ENCODE data around the gene RASSF1.

DNA sequence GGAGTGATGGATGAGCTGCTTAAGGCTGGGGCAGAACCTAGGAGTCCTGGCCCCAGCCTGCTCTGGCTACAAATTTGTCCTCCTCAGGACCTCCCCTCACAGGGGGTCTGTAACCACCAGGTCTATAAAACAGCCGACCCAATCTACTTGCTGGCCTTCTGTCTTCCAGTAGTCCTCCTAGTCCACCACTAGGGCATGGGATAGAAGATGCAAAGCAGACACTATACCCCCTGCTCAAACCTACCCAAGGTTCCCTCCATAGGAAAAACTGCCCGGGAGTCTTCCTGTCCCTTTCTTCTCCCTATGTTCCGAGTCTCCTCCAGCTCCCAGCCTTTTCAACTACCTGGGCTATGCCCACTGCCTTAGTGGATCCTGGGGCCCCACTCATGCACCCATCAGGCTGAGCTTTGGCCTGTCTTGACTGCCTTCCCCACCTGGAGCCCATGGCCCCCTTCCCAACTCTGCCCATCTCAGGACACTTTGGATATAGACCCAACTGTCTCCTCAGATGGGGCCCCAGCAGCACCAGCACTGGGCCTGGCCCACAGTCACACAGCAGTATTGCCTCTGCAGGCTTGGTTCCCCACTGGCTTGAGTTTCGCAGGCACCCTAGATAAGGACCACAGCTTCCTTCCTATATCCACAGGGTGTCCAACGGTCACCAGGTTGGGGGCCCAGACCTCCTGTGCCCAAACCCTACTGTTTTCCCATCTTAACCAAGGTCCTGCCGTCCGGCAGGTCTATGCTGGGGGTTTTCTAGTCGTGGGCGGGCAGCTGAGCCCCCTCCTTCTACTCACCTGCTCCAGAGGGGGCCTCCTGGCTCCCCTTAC lies 42.5 kb downstream of the RASSF1 start:
- TF ChIP-seq, protein P1, sequence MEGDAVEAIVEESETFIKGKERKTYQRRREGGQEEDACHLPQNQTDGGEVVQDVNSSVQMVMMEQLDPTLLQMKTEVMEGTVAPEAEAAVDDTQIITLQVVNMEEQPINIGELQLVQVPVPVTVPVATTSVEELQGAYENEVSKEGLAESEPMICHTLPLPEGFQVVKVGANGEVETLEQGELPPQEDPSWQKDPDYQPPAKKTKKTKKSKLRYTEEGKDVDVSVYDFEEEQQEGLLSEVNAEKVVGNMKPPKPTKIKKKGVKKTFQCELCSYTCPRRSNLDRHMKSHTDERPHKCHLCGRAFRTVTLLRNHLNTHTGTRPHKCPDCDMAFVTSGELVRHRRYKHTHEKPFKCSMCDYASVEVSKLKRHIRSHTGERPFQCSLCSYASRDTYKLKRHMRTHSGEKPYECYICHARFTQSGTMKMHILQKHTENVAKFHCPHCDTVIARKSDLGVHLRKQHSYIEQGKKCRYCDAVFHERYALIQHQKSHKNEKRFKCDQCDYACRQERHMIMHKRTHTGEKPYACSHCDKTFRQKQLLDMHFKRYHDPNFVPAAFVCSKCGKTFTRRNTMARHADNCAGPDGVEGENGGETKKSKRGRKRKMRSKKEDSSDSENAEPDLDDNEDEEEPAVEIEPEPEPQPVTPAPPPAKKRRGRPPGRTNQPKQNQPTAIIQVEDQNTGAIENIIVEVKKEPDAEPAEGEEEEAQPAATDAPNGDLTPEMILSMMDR (IDR thresholded peaks at IDR 0.05; ENCODE audit: low read length): no peak
- no peak for TF ChIP-seq EZH2 (IDR thresholded peaks at IDR 0.05; ENCODE audit: borderline replicate concordance, low read length)

Measured in OCI-LY1 (cell line).